NCI-H1105 (cell line): Measurements from ENCODE around the gene FGF14.

ENCODE experiments used
- DNase-seq: peaks from one replicate; lab custom pipeline; 2025; lab: John Stamatoyannopoulos, UW

The FGF14 gene

GRCh38 chr13:102401766-102402165 is at the start of gene FGF14:
FGF14 (minus strand) TSS chr13:102402048.
- no peak for DNase-seq

GRCh38 chr13:102443249-102443648 is 41.4 kb upstream of the FGF14 start:
- DNase-seq = no peak

- DNase-seq = no peak
These were observed 39.2 kb upstream of the FGF14 start for GRCh38 chr13:102441085-102441484.

- DNase-seq = peak; percentile 50
These were observed 38.5 kb upstream of the FGF14 start for GRCh38 chr13:102440259-102440936.

GRCh38 chr13:102422690-102423089 is 20.8 kb upstream of the FGF14 start:
- DNase-seq = no peak

- no peak for DNase-seq
These were observed 3.8 kb upstream of the FGF14 start for GRCh38 chr13:102405499-102406100.

- DNase-seq = no peak
These were observed 442 bp upstream of the FGF14 start for GRCh38 chr13:102402290-102402689.

GRCh38 chr13:102401265-102401664 is 583 bp downstream of the FGF14 start:
- DNase-seq = no peak

GRCh38 chr13:102400675-102401145 is 1.1 kb downstream of the FGF14 start:
- DNase-seq = no peak

- DNase-seq = peak; percentile 31
These were observed 1.8 kb downstream of the FGF14 start for GRCh38 chr13:102399791-102400674.

- DNase-seq = no peak
These were observed 5.9 kb downstream of the FGF14 start for GRCh38 chr13:102395939-102396338.

- no peak for DNase-seq
These were observed 6.7 kb downstream of the FGF14 start for GRCh38 chr13:102395174-102395573.

GRCh38 chr13:102394158-102395053 is 7.4 kb downstream of the FGF14 start:
- peak; percentile 79 for DNase-seq

- DNase-seq = no peak
These were observed 9.2 kb downstream of the FGF14 start for GRCh38 chr13:102392481-102393209.

- no peak for DNase-seq
These were observed 15.4 kb downstream of the FGF14 start for GRCh38 chr13:102386461-102386860.

GRCh38 chr13:102380012-102380411 is 21.8 kb downstream of the FGF14 start:
- DNase-seq = no peak

GRCh38 chr13:102376318-102376717 is 25.5 kb downstream of the FGF14 start:
- DNase-seq = no peak

- no peak for DNase-seq
These were observed 27.1 kb downstream of the FGF14 start for GRCh38 chr13:102374726-102375125.

- no peak for DNase-seq
These were observed 27.6 kb downstream of the FGF14 start for GRCh38 chr13:102374233-102374632.

- no peak for DNase-seq
These were observed 28.6 kb downstream of the FGF14 start for GRCh38 chr13:102373221-102373620.

- DNase-seq = no peak
These were observed 32.5 kb downstream of the FGF14 start for GRCh38 chr13:102369302-102369701.
